Central memory CD8-positive, alpha-beta T cell (primary cell): ENCODE results near the gene ITPR1.

Experiments used
- ATAC-seq: fragments of 150-1000 bp; cut with Tn5 transposase; replicated peaks from 2 replicates; pipeline ENCODE4 v1.10.0; 2022; ENCODE audit warnings: mild to moderate bottlenecking, moderate FRiP score, moderate number of reproducible peaks; ENCODE audit not compliant: poor library complexity, severe bottlenecking; ENCODE audit errors: extremely low read depth
- DNase-seq, 2 donors: peaks; one replicate each; pipeline ENCODE4 v3.0.0; 2021; ENCODE audit warnings: low spot score in 2 of 2
- H3K27ac Mint-ChIP-seq: one replicate; pipeline ENCODE4 v1.8.0; 2022; ENCODE audit warnings: low read depth, mild to moderate bottlenecking, moderate library complexity, mixed read lengths
- H3K27me3 Mint-ChIP-seq: one replicate; pipeline ENCODE4 v1.8.0; 2022; ENCODE audit warnings: mixed read lengths
- H3K36me3 Mint-ChIP-seq: one replicate; pipeline ENCODE4 v1.8.0; 2022; ENCODE audit warnings: mild to moderate bottlenecking, moderate library complexity, mixed read lengths; ENCODE audit not compliant: insufficient read depth
- H3K4me1 Mint-ChIP-seq: one replicate; pipeline ENCODE4 v1.8.0; 2022; ENCODE audit warnings: mixed read lengths
- H3K4me3 Mint-ChIP-seq: one replicate; pipeline ENCODE4 v1.8.0; 2022; ENCODE audit warnings: mild to moderate bottlenecking, moderate library complexity, mixed read lengths
- H3K9me3 Mint-ChIP-seq: one replicate; pipeline ENCODE4 v1.8.0; 2022; ENCODE audit warnings: mixed read lengths

Gene ITPR1

DNA sequence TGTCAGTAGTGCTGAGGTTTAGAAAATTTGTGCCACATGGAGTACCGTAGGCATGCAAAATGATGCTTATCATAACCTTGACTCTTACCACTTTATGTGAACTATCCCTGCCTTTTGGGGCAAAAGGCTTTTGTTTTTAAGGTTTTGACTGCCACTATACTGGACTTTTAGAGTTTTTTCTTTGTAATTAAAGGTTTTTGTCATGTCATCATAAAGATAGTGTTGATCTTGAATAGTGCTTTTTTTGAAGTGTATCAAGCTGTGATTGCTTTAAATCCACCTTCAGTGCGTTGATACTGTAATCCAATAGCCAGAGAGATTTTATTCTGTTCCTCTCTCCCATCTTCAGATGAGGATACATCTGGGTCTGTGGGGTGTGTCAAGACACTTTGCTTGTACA is 172.9 kb downstream of the ITPR1 start:
- no peaks in the 10 kb centered on the region for H3K9me3 Mint-ChIP-seq
- H3K4me3 Mint-ChIP-seq, result no peak overlapping the region
- no peaks in the 10 kb centered on the region for H3K27me3 Mint-ChIP-seq
- no peak overlapping the region for H3K27ac Mint-ChIP-seq
- DNase-seq (no peak), ATAC-seq (no peak)
- H3K36me3 Mint-ChIP-seq, result peaks cover 65% of the 10 kb centered on the region
- H3K4me1 Mint-ChIP-seq, result no peaks in the 10 kb centered on the region

DNA sequence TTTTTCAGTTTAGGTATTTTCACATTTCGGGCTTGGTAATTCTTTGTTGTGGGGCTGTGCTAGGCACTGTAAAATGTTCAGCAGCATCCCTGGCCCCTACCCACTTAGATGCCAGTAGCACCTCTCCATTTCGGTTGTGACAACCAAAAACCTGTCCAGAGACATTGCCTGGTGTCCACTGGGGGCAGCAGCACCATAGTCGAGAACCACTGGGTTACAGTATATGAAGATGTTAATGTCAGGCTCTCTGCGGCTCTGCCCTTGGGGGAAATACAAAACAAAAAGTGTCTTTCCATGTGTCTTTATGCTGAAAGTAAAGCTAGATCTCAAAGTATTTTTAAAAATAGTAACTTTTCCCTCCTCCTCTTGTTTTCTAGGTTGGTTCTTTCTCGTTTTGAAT is 177.2 kb downstream of the ITPR1 start:
- ATAC-seq (no peak), DNase-seq (no peak)
- Mint-ChIP-seq H3K27ac (no peak overlapping the region), H3K4me1 (no peaks in the 10 kb centered on the region), H3K36me3 (peaks cover 51% of the 10 kb centered on the region), H3K9me3 (no peaks in the 10 kb centered on the region), H3K4me3 (no peak overlapping the region), H3K27me3 (no peaks in the 10 kb centered on the region)

DNA sequence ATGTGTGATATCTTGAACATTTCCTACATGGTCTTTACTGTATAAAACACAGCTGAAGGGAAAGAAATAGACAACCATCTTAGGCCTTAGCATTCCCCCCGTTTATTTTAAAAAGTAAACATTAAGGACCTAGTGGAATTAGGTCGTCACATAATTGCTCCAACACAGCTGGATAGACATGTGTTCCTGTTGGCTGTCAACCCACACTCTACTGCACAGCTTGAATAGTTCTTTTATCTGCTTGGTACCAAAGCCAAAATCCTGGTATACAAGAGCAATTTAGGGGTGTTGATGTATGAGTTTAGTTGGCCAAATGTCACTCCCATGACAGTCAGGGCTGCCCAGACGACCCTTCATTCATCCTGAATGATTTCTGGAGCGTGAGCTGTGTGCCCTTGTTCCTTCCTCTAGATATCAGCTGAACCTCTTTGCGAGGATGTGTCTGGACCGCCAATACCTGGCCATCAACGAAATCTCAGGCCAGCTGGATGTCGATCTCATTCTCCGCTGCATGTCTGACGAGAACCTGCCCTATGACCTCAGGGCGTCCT is 179.7 kb downstream of the ITPR1 start:
- Mint-ChIP-seq H3K27ac (no peak overlapping the region), H3K27me3 (no peaks in the 10 kb centered on the region), H3K4me3 (no peak overlapping the region), H3K9me3 (no peaks in the 10 kb centered on the region), H3K4me1 (no peaks in the 10 kb centered on the region), H3K36me3 (peaks cover 52% of the 10 kb centered on the region)
- ATAC-seq, result no peak
- no peak for DNase-seq

DNA sequence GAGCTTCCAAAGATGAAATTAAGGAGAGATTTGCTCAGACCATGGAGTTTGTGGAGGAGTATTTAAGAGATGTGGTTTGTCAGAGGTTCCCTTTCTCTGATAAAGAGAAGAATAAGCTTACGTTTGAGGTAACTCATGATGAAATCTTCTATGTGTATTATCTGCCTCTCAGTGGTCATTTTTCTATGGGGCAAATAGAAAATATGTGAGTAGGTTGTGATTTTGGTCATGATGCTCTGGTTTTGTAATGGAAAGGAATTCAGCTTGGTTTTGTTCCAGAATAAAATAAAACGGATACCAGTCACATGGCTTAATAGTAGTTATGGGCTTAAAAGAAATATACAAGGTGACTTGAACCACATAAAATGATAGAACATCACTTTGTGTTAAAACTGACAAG is 181.1 kb downstream of the ITPR1 start:
- Mint-ChIP-seq H3K4me1 (no peaks in the 10 kb centered on the region), H3K4me3 (no peak overlapping the region), H3K27me3 (no peaks in the 10 kb centered on the region), H3K36me3 (peaks cover 46% of the 10 kb centered on the region), H3K9me3 (no peaks in the 10 kb centered on the region), H3K27ac (no peak overlapping the region)
- ATAC-seq (no peak), DNase-seq (no peak)

DNA sequence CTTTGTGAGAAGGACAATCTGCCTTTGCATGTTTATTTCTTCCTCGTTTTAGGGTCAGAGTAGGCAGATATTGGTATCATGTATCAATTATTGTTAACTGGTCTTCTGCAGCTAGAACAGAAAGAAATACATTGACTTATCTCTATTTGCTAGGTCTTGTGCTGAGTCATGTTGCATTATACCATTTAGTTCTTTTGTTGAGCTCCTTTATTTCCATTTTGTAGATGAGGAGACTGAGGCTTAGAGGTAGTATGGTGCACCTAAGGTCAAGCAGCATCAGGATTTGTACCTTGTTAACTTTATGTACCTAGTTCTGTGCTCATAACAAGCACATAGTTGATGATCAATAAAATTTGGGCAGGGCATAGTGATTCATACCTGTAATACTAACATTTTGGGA is 182.6 kb downstream of the ITPR1 start:
- Mint-ChIP-seq H3K4me3 (no peak overlapping the region), H3K27me3 (no peaks in the 10 kb centered on the region), H3K36me3 (peaks cover 38% of the 10 kb centered on the region), H3K9me3 (no peaks in the 10 kb centered on the region), H3K4me1 (no peaks in the 10 kb centered on the region), H3K27ac (no peak overlapping the region)
- DNase-seq (no peak), ATAC-seq (no peak)

DNA sequence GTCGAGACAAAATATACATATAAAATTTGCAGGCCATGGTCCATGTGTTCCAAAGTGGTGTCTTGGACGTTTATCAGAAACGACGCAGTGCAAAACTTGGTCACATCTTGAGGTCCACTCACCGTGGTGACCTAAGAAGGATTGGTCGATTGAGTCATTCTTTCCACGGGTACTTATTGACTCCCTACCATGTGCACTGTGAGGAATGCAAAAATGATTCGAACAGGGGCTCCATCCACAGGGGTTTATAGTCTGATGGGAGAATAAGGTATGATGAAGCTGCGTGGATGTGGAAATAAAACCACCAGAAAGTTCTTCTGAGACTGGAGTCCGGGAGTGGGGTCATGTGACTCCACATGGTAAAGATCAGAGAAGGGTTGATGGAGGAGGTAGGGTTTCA is 185.2 kb downstream of the ITPR1 start:
- H3K4me1 Mint-ChIP-seq, result no peaks in the 10 kb centered on the region
- H3K27ac Mint-ChIP-seq, result no peak overlapping the region

DNA sequence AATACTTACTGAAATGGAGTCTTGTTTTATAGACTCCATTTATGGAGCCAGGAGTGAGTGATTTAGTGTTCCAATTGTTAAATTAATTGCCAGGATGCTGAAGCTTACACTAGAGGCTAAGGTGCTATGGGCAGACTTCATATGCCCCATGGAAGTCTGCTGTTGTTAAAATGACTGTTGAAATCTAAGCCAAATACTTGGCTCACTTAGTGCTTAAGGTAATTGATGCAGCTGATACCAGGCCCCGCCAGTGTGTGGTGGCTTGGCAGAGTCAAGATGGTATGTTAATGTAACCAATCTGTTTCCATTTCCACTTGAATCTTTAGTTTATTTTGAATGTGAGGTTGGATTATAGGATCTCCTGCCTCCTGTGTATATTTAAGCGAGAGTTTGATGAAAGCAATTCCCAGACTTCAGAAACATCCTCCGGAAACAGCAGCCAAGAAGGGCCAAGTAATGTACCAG is 187.1 kb downstream of the ITPR1 start:
- Mint-ChIP-seq H3K36me3 (peaks cover 35% of the 10 kb centered on the region), H3K9me3 (no peaks in the 10 kb centered on the region), H3K4me1 (no peaks in the 10 kb centered on the region), H3K4me3 (no peak overlapping the region), H3K27me3 (no peaks in the 10 kb centered on the region), H3K27ac (no peak overlapping the region)
- ATAC-seq, result no peak
- no peak for DNase-seq

More for the DNA sequence above, 185.2 kb downstream of the ITPR1 start:
- no peak overlapping the region for H3K4me3 Mint-ChIP-seq
- no peaks in the 10 kb centered on the region for H3K9me3 Mint-ChIP-seq
- no peaks in the 10 kb centered on the region for H3K27me3 Mint-ChIP-seq
- ATAC-seq (no peak), DNase-seq (no peak)
- peaks cover 35% of the 10 kb centered on the region for H3K36me3 Mint-ChIP-seq

DNA sequence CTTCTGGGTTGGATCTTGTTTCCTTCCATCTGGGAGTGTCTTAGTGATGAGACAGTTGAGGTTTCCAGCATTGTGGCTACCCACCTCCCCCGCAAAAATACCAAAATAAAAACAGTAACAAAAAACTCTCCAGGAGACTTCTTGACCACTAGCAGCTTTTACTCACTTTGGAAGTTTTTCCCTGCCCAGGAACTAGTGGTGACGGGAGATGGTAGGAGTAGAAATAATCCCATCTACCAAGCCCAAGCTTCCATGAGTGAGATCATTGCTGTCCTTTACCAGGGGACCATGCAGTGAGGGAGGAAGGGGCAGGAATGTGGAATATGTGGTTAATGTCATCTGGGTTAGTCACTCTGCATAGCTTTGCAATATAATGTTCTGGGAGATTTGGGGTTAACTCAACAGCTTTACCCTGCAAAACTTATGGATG is 187.7 kb downstream of the ITPR1 start:
- Mint-ChIP-seq H3K9me3 (no peaks in the 10 kb centered on the region), H3K27ac (no peak overlapping the region), H3K36me3 (peaks cover 35% of the 10 kb centered on the region), H3K4me3 (no peak overlapping the region), H3K4me1 (no peaks in the 10 kb centered on the region), H3K27me3 (no peaks in the 10 kb centered on the region)
- no peak for DNase-seq
- ATAC-seq, result no peak

DNA sequence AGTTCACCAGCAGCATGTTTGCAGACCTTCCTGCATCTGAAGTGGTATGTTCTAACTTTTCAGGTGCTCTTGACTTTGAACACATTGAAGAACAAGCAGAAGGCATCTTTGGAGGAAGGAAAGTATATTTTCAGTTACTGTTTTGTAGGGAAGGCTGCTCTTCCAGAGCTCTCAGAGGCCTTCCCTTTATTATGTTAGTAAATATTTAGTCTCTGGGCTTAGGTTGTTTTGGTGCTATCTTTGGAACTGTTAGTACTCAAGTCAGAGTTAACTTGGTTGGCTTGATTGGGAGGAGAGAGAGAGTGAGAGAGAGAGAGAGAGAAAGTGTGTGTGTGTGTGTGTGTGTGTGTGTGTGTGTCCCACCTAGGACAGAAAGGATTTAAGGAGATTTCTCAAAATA is 188.2 kb downstream of the ITPR1 start:
- Mint-ChIP-seq H3K4me1 (no peaks in the 10 kb centered on the region), H3K36me3 (peaks cover 33% of the 10 kb centered on the region), H3K4me3 (no peak overlapping the region), H3K27ac (no peak overlapping the region), H3K27me3 (no peaks in the 10 kb centered on the region), H3K9me3 (no peaks in the 10 kb centered on the region)
- no peak for ATAC-seq
- DNase-seq, result no peak

DNA sequence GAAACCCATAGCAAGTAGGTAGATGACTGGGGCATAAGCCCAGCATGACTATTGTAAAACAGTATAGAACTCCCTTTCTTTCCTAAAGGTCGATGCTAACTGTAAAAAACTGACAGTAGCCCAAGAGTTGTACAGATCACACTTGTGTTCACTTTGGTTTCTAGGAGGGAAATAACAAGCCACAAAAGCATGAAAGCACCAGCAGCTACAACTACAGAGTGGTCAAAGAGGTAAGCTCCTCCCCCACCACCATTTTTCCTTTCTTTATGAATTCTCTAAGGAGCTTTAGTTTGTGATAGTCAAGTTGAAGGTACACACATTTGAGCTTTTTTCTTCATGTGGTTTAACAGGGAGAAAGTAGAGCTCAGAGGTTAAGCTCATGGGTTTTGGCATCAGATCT is 191.0 kb downstream of the ITPR1 start:
- ATAC-seq (no peak), DNase-seq (no peak)
- Mint-ChIP-seq H3K27ac (no peak overlapping the region), H3K36me3 (peaks cover 27% of the 10 kb centered on the region), H3K9me3 (no peaks in the 10 kb centered on the region), H3K27me3 (no peaks in the 10 kb centered on the region), H3K4me1 (no peaks in the 10 kb centered on the region), H3K4me3 (no peak overlapping the region)

DNA sequence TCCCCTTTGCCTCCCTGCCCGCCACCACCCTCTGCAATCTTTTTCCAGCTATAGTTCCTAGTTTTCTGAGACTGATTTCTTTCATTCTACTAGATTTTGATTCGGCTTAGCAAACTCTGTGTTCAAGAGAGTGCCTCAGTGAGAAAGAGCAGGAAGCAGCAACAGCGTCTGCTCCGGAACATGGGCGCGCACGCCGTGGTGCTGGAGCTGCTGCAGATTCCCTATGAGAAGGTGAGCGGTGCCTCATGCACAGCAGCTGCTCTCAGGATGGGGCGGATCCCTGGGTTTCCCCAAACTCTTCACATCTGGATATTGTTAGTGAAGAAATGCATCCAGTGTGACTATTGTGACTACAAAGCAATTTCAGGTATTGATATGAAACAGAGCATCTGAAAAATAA is 191.8 kb downstream of the ITPR1 start:
- no peaks in the 10 kb centered on the region for H3K27me3 Mint-ChIP-seq

DNA sequence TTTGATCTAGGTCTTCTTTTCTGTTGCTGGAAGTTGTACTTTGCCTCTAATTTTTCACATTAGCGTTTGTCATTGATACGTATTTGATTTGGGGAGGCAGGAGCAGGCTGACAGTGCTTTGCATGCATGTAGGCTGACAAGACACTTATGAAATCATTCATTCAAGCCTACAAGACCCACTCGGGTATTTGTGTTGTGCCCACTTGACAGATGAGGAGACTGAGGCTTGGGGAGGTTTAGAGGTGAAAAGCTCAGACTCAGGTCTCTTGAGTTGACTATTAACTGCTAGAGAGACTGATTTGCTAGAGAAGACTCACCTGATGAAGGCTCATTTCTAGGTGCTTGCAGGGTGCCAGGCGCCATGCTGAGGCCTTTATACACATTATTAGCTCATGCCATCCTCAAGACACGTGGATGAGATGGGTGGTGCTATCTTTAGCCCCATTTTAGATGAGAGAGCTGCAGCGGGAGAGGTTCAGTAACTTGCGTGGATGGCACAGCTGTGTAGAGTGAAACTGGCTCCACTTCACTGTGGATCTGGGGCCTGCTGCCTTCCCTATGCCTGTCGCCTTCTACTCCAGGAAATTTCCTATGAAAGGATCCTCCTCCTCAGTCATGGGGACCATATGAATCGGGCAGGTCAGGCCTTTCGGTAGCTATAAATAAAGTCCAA is 192.7 kb downstream of the ITPR1 start:
- no peak overlapping the region for H3K4me3 Mint-ChIP-seq
- H3K9me3 Mint-ChIP-seq, result no peaks in the 10 kb centered on the region
- peaks cover 27% of the 10 kb centered on the region for H3K36me3 Mint-ChIP-seq
- DNase-seq (no peak), ATAC-seq (no peak)
- H3K27me3 Mint-ChIP-seq, result no peaks in the 10 kb centered on the region
- no peak overlapping the region for H3K27ac Mint-ChIP-seq
- no peaks in the 10 kb centered on the region for H3K4me1 Mint-ChIP-seq

More for the DNA sequence above, 191.8 kb downstream of the ITPR1 start:
- no peak overlapping the region for H3K4me3 Mint-ChIP-seq
- H3K4me1 Mint-ChIP-seq, result no peaks in the 10 kb centered on the region
- DNase-seq (no peak), ATAC-seq (no peak)
- H3K9me3 Mint-ChIP-seq, result no peaks in the 10 kb centered on the region
- H3K36me3 Mint-ChIP-seq, result peaks cover 26% of the 10 kb centered on the region
- no peak overlapping the region for H3K27ac Mint-ChIP-seq

DNA sequence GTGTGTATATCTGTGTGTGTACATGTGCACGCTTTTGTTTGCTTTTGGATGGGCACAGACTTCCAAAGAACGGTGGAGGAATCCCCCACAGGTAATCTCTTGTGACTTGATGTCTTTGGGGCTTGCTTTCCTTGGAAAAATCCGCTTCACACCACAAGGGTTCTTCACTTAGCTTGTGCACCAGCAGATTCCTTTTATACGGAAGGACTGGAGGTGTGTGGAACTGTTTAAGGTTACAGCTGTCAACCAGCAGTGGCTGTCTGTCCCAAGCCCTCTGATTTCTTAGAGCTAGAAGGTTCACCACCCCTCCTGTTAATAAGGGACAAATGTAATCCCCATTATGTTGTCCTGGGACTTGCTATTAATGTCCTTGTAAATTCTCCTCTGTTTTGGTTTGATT is 193.5 kb downstream of the ITPR1 start:
- no peak for ATAC-seq
- H3K4me3 Mint-ChIP-seq, result no peak overlapping the region
- H3K9me3 Mint-ChIP-seq, result no peaks in the 10 kb centered on the region
- H3K36me3 Mint-ChIP-seq, result peaks cover 28% of the 10 kb centered on the region
- no peaks in the 10 kb centered on the region for H3K4me1 Mint-ChIP-seq
- no peak overlapping the region for H3K27ac Mint-ChIP-seq
- no peaks in the 10 kb centered on the region for H3K27me3 Mint-ChIP-seq
- DNase-seq, result no peak
